Epithelial cell of prostate (primary cell): Measurements from ENCODE around the gene TCAF2.
"Not testable (repeated sequence)": the region's sequence is repeated elsewhere in the genome, so short reads cannot be mapped to it uniquely, and the experiment has no call there.

ENCODE experiments used
- DNase-seq: peaks from one replicate; pipeline ENCODE4 v3.0.0-alpha.2; 2011; ENCODE audit warnings: low read depth, low spot score
- H3K27ac ChIP-seq: fragments of 450-650 bp; 2 replicates; pipeline ENCODE4 v1.5.1; 2017; ENCODE audit warnings: mild to moderate bottlenecking

Gene TCAF2

DNA sequence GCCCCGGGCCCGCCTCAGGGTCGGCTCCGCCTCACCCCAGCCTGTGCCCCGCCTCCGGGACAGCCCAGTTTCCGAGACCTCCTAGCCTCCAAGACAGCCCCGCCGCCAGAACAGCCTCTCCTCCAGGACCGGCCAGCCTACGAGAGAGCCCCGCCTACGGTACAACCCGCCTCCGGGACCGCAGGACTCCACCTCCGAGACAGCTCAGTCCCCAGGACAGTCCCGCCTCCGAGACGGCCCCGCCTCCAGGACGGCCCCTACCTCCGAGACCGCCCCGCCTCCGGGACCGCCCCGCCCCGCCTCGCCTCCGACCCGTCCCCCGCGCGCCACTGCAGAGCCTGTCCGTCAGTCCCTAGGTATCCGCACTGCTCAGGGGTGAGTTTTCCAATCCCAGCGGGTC lies at the start of gene TCAF2:
Gene TCAF2, plus strand, starts transcription at position 329 of the 400 bp plus-strand sequence.
- H3K27ac ChIP-seq, DNase-seq: not testable (repeated sequence)

DNA sequence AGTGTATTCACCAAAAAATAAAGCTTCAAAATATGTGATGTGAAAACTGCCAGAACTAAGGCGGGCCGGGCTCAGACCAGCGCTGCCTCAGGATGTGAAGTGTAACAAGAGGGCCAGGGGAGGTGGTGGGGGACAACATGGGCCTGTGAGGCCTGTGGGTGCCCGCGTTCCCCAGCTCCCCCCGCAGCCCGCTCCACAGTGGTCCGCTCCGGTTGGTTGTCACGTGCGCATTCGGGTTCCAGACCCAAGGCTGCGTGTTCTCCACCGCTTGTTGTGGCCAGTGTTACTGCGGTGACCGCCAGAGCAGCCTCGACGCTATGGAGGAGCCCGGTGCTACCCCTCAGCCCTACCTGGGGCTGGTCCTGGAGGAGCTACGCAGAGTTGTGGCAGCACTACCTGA lies 49.3 kb upstream of the TCAF2 start, which contains the start of gene CTAGE15:
Gene CTAGE15, plus strand, starts transcription at position 301 of the 400 bp plus-strand sequence. Its CDS starts 17 bp downstream, at position 318.
- not testable (repeated sequence) for H3K27ac ChIP-seq, DNase-seq

DNA sequence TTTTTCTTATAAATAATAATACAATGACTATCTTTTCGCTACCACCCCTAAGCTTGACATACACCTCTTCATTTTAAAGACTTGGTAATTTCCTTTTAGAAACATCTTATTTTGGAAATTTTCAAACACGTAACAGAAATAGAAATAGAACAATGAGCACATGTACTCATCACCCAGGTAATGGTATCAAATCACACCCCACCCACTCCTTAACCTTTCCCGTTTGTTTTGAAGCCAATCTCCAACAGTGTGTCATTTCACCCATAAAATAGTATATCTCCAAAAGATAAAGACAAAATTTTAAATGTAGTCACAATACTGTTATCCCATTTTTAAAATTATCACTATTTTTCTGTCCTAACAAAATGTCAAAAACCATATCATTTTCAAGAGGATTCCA lies 32.6 kb upstream of the TCAF2 start:
- H3K27ac ChIP-seq = not testable (repeated sequence)

GRCh38 chr7:143589897-143590296 lies 30.9 kb upstream of the TCAF2 start:
- not testable (repeated sequence) for DNase-seq, H3K27ac ChIP-seq

More for the DNA sequence above, 32.6 kb upstream of the TCAF2 start:
- DNase-seq = not testable (repeated sequence)

DNA sequence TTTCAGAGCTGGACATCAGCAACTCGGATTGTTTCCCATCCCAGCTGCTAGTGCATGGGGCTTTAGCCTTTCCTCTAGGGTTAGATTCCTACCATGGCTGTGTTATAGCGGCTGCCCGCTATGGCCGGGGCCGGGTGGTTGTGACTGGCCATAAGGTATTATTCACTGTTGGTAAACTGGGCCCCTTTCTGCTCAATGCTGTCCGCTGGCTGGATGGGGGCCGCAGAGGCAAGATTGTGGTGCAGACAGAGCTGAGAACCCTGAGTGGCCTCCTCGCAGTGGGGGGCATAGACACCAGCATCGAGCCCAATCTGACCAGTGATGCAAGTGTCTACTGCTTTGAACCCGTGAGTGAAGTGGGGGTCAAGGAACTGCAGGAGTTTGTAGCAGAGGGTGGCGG lies 22.7 kb upstream of the TCAF2 start:
- not testable (repeated sequence) for H3K27ac ChIP-seq, DNase-seq

DNA sequence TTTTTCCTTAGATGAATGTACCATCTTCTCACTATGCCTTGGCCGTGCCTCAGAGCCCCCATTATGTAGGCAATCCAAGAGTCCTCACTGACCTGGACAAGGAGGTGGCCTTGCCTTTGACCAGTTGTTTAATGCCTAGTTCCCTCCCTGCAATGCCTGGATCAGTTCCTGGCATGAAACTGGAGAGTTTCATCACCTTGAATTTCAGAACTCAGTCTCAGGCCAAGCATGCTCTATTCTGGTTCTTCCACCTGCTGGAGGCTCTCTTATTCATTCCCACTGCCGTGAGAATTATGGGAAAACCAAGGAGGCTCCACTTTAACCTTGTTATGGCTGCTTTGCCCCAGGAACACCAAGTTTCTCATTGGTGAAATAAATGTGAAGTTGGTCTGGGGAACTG lies 17.2 kb upstream of the TCAF2 start:
- DNase-seq = not testable (repeated sequence)

GRCh38 chr7:143606088-143606487 lies 14.7 kb upstream of the TCAF2 start:
- DNase-seq, H3K27ac ChIP-seq: not testable (repeated sequence)

More for the DNA sequence above, 17.2 kb upstream of the TCAF2 start:
- H3K27ac ChIP-seq = not testable (repeated sequence)

- H3K27ac ChIP-seq, DNase-seq: not testable (repeated sequence)
These were observed 5.2 kb upstream of the TCAF2 start for GRCh38 chr7:143615545-143615944.

DNA sequence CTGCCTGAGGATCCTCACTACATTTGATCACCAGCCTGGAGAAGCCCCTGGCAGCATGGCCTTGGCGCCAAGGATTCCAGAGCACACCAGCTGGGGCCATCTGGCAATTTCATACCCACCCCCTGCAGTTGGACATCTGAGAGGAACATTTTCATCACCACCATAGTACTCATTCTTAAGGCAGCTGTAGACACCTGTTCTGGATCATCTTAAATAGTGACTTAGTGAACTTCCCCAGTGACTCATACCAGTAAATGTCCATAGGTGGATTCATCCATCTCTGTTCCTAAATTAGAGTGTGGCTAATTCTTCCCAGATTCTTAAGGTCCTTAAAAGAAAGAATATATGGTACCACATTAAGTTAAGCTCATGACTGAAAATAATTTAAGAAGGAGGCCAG lies 3.6 kb upstream of the TCAF2 start:
- not testable (repeated sequence) for DNase-seq

DNA sequence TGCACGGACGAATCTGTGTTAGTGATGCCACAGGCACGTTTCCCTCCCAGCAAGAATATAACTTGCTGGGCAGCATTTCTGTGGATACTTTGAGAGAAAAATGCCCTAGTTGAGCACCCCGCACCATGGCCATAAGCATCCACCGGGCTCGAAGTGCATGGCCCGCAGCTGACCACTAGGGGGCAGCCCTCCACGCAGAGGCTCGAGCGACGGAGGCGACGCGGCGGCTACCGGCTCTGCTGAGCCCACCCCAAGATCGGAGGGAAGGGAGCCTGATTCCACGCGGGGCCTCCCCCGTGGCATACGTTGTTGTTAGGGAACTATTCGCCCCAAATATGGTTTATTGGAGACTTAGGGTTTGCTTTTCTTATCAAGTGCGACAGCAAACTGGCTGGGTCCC lies 716 bp upstream of the TCAF2 start:
- DNase-seq, H3K27ac ChIP-seq: not testable (repeated sequence)

More for the DNA sequence above, 3.6 kb upstream of the TCAF2 start:
- H3K27ac ChIP-seq = not testable (repeated sequence)

DNA sequence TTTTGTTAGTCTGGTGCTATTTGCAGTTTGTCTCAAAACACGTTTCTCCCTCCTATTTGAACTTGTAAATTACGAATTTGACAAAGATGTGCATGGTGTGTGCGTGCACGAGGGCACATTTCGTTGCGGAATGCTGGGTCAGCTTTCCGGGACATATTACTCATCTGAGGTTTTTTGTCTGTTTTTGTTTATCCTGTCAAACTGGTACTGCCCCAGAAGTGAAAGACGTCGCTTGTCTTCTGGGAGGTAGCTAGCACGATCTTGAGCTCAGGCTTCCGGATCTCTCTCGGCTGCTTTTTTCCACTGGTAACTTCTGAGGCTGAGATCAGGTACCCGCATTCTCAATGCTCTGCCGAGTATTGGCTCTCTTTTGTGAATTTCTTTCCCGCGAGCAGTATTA lies 401 bp downstream of the TCAF2 start:
- not testable (repeated sequence) for DNase-seq, H3K27ac ChIP-seq

GRCh38 chr7:143622130-143622529 lies 1.4 kb downstream of the TCAF2 start:
- not testable (repeated sequence) for DNase-seq, H3K27ac ChIP-seq

DNA sequence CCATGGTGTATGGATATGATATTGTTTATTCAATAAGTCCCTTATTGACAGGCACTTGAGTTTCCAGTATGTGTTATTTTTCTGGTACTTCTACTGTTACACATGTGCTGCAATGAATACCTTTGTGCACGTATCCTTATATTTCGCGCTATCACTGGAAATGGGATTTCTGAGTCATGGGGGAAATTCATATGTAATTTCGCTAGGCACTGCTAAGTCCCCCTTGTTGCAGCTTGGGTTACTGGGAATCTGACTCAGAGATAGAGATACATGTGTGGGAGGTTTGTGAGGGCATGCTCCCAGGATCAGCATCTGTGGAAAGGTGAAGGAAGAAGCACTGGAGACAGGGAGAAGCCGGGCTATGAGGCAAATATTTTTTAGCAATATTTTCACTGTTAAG lies 9.9 kb downstream of the TCAF2 start:
- not testable (repeated sequence) for DNase-seq

DNA sequence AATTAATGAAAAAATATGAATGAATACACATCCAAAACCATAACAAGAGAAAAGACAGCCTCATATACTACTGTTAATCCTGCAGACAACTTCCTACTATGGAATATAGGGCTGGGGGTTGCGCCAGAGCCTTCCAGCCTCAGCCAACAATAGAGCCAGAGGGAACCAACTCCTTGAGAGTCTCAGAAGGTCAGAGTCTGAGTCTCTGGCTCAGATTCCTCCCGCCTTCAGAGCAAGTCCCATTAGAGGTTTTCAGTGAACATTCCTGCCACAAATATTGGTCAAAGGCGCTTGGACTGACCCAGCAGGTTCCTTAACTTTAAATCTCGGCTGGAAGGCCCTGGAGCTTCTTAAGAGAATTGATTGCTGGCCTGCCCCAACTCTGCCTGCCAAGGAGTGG lies 11.7 kb downstream of the TCAF2 start:
- not testable (repeated sequence) for DNase-seq, H3K27ac ChIP-seq

More for the DNA sequence above, 9.9 kb downstream of the TCAF2 start:
- not testable (repeated sequence) for H3K27ac ChIP-seq

DNA sequence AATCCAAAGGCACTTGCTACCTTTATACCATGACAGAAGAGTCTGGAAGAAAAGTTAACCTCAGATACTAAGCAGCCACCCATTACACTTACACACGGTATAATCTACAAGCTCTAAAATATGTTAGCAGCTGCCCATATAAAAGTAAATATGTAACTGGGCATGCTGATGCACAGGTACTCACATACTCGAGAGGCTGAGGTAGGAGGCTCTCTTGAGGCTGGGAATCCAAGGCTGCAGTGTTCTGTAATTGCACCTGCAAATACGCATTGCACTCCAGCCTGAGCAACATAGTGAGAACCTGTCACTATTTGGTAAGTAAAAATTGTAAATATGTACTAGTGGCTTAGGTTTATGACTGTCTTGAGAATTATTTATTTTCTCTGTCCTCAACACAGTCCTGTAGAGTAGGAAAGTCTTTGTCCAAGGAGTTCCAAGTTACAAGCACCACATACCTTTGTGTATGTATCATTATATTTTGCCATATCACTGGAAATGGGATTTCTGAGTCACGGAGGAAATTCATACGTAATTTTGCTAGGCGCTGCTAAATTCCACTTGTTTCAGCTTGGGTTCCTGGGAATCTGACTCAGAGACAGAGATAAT lies 12.3 kb downstream of the TCAF2 start:
- not testable (repeated sequence) for H3K27ac ChIP-seq, DNase-seq

DNA sequence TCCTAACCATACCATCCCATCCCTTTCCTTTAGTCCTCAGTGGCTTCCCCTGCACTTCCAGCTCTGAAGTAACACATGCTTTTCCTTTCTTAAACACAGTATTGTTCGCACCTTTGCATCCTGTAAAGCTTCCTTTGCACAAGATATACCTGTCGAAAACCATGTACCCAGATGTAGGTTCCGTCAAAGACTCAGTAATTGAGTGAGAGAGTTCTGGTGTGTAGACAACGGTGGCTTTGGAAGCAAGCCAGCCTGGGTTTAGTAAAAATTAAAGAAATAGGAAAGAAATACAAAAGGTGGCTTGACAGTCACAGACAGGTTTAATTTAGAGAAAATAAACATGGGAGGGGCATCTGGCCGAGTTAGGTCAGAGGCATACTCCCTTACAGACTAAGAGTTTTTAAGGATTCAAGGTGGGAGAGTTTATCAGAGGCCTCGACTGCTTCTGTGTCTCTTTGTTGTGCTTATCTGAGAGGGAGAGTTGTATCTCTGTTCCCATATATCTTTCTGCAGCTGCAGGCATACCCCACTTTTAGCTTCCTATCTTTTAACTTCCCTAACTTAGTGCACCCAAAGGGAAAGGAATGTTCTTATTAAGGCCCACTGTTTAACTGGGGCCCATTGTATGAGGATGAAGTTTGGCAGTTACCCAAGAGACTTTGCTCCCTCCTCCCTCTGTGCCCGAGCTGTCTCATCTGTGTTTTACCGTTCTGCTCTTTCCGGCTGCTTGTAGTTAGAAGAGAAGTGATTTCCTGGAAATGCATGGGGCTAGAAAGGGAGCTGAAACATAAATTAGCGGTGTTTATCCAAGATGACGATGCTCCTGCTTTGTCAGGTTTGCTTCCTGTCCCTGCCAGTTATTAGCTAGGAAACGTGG lies 14.8 kb downstream of the TCAF2 start:
- not testable (repeated sequence) for DNase-seq, H3K27ac ChIP-seq

DNA sequence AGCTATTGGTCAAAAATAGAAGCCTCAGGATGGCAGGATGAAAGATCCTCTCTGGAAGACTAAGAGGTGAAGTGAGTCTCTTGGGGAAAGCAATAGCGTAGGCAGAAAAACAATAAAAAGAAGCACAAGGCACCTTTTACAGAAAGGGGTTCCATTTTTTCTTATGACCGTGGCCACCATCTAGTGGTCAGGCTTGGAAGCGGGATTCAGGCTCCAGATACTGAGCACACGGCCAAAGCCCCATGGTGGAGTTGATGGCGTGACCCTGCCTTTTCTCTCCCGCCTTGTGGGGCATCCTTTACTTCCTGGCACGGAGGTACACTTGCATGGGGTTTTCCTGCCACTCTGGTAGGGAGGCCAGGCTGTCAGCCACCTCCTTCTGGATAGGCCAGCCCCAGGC lies 18.6 kb downstream of the TCAF2 start:
- not testable (repeated sequence) for H3K27ac ChIP-seq

GRCh38 chr7:143640528-143641189 lies 19.9 kb downstream of the TCAF2 start:
- not testable (repeated sequence) for DNase-seq

More for the DNA sequence above, 18.6 kb downstream of the TCAF2 start:
- not testable (repeated sequence) for DNase-seq

DNA sequence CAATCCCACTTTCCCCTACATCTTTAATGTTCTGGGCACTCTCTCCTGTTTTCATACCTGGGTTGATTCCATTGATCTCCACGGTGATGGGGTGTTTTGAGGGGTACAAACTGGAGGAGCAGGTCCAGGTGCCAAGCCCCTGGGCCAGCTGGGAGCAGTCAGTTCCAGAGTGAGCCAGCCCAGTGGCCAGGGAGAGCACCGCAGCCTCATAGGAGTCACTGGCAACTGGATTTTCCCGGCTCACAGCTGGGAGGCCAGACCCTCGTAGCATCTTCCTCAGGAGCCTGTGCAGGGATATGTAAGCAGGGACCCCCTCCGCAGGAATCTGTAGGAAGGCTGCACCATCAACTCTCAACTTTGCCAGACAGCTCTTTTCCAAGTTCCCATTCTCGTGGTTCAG lies 25.8 kb downstream of the TCAF2 start:
- H3K27ac ChIP-seq, DNase-seq: not testable (repeated sequence)

More at GRCh38 chr7:143640528-143641189, 19.9 kb downstream of the TCAF2 start:
- H3K27ac ChIP-seq = not testable (repeated sequence)

GRCh38 chr7:143649902-143650301 lies 29.1 kb downstream of the TCAF2 start:
- not testable (repeated sequence) for DNase-seq, H3K27ac ChIP-seq
